GM04503 (cell line): ENCODE results near the gene EXD3.
"Not testable (repeated sequence)": the region's sequence is repeated elsewhere in the genome, so short reads cannot be mapped to it uniquely, and the experiment has no call there.

Experiments used
- DNase-seq: peaks from one replicate; pipeline ENCODE4 v3.0.0-alpha.2; 2012; ENCODE audit warnings: low read depth

EXD3 gene

DNA sequence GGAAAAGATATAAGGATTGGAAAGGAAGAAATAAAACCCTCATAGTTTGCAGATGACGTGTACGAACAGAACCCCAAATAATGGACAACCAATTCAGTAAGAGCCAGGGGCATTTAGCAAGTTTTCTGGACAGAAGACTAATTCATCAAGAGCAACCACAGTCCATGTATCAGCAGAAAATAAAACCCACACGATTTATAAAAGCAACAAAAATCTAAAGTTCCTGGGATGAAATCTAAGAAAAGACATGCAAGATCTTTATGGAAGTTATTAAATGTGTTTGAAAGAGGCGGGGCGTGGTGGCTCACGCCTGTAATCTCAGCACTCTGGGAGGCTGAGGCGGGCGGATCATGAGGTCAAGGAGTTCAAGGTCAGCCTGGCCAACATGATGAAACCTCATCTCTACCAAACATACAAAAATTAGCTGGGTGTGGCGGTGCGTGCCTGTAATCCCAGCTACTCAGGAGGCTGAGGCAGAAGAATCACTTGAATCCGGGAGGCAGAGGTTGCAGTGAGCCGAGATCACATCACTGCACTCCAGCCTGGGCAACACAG, 83.0 kb downstream of the EXD3 start:
- DNase-seq: not testable (repeated sequence)

DNA sequence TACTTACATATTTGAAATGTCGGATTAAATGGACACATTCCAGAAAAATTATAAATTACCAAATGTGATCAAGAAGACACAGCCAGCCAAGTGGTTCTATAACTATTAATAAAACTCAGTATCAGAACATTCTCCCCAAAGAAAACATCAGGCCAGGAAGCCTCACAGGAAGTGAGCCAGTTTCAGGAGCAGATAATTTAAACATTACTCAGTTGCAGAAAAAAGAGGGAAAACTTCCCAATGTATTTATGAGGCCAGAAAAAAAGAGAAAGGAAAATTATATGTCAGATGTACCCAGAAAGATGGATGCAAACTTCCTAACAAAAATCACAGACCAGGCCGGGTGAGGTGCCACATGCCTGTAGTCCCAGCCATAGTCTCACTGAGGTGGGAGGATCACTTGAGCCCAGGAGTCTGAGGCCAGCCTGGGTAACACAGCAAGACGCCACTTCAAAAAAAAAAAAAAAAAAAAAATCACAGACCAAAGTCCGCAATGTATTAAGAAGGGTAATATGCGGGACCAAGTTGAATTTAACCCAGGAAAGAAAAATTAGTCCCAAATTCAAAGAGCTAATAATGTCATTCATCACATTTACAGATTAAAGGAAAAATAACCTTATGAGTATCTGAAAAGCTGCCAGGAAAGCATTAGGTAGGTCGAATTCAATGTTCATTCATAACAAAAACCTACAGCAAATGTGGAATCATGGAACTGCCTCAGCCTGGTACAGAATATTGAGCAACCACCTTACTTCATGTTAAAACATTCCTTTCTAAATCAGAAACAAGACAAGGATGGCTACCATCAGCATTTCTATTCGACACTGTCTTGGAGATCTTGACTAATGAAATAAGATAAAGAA, 83.7 kb downstream of the EXD3 start:
- no peak for DNase-seq

DNA sequence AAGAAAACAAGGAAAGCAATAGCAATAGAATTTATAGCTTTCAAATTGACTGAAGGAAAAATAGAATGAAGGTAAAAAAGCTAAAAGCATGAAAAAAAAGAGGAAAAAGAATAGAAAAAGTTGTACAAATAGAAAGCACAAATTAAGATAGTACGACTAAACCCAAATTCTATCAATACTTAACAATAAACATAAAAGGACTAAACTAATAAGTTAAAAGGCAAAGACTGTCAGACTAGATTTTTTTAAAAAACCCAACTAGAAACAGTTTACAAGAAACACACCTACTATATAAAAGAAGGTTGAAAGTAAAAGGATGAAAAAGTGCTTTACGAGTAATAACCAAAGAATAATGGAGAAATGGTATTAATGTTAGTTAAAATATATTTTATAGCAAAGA, 86.2 kb downstream of the EXD3 start:
- no peak for DNase-seq

DNA sequence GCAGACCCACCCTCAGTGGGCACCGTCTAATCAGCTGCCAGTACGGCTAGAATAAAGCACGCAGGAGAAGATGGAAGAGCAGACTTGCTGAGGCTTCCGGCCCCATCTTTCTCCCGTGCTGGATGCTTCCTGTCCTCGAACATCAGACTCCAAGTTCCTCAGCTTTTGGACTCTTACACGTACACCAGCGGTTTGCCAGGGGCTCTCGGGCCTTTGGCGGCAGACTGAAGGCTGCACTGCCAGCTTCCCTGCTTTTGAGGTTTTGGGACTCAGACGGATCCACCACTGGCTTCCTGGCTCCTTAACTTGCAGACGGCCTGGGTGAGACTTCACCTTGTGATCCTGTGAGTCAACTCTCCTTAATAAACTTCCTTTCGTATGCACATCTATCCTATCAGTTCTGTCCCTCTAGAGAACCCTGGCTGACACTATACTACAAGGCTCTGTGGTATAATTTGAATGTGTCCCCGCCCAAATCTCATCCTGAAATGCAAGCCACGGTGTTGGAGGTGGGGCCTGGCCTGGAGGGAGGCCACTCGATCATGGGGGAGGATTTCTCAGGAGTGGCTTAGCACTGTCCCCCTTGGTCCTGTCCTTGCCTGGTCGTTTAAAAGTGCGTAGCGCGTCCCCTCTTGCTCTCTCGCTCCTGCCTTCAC, 89.8 kb downstream of the EXD3 start:
- DNase-seq: no peak

DNA sequence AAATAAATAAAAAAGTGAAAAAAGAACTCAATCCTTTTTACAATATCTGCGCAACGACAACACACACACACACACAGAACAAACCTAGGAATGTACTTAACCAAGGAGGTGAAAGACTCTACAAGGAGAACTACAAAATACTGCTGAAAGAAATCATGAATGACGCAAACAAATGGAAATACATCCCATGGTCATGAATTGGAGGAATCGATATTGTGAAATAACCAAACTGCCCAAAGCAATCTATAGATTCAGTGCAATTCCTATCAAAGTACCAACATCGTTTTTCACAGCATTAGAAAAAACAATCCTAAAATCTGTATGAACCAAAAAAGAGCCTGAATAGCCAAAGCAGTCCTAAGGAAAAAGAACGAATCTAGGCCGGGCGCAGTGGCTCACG, 91.0 kb downstream of the EXD3 start:
- DNase-seq: no peak

DNA sequence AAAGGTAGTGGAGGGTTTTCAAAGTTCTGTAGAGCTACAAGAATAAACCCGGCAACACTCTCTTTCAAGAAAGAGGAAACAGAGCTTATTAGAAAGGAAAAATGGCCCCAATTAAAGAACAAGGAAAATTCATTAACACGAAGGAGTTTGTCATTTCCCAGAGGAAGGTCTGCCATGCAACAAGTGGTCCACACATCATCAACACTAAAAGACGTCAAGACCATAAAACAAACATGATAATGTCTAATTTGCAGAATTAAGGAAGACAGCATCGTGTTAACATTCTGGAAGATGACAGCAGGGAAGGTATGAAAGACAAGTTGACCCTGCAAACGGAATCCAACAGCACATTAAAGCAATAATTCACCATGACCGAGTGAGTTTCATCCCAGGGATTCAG, 92.3 kb downstream of the EXD3 start:
- no peak for DNase-seq

DNA sequence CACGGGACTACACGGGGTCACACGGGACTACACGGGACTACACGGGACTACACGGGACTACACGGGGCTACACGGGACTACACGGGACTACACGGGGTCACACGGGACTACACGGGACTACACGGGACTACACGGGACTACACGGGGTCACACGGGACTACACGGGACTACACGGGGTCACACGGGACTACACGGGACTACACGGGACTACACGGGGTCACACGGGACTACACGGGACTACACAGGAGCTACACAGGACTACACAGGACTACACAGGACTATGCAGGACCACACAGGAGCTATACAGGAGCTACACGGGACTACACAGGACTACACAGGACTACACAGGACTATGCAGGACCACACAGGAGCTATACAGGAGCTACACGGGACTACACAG, 93.4 kb downstream of the EXD3 start:
- DNase-seq: not testable (repeated sequence)

DNA sequence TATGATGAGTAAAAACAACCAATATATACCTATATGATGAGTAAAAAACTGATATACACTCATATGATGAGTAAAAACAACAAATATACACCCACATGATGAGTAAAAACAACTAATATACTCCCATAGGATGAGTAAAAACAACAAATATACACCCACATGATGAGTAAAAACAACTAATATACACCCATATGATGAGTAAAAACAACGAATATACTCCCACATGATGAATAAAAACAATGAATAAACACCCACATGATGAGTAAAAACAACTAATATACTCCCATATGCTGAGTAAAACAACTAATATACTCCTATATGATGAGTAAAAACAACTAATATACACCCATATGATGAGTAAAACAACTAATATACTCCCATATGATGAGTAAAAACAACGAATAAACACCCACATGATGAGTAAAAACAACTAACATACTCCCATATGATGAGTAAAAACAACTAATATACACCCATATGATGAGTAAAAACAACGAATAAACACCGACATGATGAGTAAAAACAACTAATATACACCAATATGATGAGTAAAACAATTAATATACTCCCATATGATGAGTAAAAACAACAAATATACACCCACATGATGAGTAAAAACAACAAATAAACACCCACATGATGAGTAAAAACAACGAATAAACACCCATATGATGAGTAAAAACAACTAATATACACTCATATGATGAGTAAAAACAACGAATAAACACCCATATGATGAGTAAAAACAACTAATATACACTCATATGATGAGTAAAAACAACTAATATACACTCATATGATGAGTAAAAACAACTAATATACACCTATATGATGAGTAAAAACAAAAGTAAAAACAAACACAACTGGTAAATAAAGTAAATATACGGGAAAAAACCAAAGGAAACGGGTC, 95.1 kb downstream of the EXD3 start:
- DNase-seq: not testable (repeated sequence)

DNA sequence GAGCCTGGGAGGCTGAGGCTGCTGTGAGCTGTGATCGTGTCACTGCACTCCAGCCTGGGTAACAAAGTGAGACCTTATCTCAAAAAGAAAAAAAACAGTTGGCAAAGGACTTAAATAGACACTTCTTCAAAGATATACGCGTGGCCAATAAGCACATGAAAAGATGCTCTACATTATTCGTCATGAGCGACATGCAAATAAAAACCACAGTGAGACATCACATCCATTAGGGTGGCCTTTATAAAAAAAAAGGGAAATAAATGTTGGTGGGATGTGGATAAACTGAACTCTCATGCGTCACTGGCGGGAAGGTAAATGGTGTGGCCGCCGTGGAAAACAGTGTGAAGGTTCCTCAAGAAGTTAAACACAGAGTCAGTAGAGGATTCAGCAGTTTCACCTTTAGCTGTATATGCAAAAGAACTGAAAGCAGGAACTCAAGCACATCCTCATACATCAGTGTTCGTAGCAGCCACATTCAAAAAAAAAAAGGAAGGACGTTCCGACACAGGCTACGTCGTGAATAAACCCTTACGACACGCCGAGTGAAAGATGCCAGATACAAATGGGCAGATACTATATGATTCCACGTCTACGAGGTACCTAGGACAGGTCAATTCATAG, 96.4 kb downstream of the EXD3 start:
- no peak for DNase-seq

DNA sequence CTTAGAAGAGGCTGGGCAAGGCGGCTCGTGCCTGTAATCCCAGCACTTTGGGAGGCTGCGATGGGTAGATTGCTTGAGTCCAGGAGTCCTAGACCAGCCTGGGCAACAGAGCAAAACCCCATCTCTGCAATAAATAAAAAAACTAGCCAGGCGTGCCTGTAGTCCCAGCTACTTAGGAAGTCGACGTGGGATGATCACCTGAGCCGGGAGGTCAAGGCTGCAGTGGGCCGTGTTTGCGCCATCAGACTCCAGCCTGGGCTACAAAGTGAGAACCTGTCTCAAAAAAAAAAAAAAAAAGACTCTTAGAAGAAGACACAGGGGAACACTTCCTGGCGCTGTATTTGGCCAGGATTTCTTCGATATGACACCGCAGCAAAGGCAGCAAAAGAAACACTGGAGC, 97.2 kb downstream of the EXD3 start:
- DNase-seq: no peak

DNA sequence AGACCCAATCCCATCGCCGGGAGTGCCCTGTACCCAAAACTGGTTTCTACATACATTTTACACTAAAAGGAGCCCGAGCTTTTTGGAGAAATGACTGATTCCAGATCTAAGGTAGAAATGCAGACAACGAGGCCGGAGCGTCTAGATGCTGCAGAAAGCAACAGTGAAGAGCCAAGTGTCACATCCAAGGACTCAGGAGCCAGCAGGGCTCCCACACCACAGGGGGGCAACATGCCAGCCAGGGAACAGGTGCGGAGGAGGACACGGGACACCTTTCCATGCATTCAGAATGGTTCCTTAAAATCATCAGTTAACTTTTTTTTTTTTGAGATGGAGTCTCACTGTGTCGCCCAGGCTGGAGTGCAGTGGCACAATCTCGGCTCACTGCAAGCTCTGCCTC, 97.8 kb downstream of the EXD3 start:
- DNase-seq: no peak

DNA sequence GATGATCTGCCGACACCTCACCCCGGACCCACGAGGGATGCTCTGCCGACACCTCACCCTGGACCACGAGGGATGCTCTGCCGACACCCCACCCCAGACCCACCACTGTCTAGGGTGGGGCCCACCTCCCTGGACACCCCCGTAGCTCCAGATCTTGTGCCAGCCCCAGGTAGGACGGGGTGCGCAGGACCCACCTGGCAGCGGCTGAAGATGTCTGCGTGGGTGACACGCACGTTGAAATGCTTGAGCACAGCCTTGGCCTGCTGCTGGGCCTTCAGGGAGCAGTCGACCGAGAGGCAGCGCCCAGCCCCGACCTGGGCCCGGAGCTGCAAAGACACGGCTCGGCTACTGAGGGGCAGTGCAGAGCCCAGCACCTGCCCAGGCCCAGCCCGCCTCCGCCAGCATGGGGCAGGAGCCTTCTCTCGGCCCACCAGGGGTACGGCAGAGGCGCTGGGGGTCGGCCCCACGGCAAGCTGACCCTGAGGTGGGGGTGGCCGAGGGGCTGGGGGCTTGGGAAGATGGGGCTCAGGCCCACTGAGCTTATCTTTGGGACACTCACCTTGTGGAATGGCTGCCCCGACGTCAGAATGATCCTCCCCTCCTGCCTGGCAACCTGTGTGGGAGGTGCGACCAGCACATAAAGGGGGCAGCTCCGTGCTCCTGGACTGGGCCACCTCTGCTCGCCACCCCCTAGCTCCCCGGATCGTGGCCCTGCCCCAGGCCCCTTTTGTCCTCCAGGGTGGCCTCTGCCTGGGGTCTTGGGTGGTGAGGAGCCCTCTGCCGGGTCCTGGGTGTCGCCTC, 99.2 kb downstream of the EXD3 start:
- no peak for DNase-seq

DNA sequence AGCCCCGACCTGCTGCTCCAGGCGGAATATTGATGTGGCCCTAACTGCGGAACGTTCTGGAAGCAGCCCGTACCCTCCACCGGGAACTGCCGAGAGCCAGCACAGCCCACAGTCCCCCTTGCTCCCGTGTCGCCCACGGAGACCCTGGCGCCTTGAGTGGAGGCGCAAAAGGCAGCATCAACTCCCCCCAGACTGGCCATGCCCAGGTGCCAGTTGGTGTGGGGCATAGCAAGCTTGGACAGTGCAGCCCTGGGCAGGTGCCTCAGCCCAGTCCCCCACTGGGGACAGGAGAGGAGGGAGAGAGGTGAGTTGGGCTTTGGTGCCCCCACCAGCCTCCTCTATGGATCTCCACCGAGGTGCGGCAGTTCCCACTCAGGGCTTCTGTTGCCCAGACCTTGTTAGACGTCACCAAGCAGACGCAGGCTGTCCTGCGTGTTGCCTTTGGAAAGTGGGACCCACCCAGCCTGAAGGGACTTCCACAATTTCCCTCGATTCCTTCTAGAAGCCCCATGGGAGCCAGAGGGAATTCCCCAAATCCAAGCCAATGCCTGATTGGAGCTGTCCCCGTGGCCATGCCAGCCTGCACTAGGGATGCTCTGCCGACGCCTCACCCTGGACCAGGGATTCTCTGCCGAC, 101.1 kb downstream of the EXD3 start:
- no peak for DNase-seq

DNA sequence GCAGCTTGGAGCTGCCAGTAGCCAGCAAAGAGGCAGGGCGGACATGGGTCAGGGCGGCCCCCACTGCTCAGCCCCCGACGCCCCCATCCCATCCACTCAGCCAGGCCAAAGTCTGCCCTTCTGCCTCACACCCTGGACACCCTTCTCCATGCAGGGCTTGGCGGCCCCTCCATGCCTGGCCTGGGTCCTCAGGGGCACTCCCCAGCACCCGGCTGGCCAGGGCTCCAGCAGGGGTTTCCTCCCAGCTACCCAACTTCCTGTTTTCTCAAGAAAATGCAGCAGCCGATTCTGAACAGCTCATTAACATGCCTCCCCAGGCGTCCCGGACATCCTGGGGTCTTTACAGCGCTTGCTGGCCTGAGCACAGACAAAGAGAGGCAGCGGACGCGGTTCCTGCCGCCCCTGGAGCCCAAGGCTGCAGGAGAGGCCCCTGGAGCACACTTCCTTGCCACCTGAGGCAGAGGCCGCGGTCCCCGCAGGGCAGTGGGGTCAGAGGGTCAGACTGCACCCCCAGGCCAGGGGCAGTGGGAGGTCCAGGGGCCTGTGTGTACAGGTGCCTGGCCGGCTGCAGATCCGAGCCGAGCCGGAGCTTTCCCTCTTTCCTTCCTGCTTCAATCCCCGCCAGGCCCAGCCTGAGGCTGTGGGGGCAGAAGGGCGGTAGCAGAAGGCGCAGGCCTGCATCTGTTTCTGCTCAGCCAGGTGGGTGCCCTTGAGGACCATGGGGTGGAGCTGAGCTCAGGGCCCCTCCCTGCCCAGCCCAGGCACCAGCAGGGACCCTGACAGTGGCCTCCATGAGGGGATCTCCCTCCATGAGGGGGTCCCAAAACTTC, 102.2 kb downstream of the EXD3 start:
- no peak for DNase-seq

DNA sequence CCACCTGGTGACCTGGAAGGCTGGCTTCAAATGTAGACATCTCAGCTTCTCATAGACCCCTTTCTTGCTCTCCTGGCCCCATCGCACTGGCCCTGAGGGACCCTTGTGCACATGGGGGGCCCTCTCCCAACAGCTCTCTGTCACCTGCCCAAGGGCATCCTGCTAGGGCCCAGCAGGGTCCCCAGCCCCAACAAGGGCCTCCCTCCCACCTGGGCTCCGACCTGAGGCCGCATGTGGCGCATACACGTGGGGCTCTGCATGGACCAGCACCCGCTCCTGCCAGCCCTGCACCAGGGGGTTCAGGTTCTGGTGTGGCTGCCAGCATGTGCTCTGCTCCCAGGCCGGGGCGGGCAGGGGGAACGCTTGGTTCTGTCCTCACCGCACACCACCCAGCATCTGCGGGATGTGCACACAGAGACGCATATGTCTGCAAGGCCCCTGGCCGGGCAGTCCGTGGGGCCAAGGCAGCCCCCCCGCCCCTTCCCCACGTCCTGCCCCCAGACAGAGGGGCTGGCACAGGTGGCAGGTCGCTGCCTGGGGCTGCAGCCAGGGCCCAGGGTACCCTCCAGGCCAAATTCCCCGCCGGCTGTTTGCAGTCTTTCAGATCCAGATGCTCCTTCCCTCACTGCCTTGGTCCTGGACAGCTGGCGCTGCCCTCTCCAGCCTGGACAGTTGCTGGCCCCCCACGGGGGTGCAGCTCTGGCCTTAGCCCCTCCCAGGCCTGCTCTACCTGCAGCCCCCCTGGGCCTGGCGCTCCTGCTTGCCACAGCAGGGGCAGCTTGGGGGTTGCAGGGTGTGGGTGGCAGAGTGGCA, 103.0 kb downstream of the EXD3 start:
- no peak for DNase-seq

DNA sequence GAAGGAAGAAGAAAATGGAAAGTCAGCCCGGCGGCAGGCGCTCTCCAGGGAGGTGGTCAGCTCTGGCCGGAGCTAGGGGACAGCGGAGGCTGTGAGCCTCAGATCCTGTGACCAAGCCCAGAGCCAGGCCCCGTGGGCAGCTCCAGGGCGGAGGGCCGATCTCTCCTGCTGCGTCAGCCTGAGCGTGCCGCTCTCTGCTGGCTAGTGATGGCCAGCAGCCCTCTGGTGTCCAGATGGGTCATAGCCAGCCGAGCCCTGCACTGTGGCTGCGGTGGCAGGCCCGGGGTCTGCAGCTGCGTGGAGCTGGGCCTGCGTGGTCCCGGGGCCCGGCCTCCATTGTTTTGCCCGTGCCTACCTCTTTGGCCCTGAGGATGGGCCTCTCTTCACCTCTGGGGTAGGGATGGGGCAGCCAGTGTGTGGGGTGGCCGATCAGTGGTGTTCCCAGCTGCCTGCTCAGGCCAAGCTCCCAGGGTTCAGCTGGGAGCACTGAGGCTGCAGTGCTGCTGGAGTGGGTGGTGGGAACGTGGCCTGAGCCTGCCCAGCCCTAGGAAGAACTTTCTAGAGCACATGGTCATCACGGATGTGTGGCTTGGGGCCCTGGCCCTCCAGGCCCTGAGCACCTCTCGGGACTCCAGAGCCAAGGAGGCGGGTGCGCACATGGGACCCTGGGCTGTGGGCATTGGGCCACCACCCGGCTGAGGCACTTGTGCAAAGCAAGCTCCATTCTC, 103.8 kb downstream of the EXD3 start:
- peak; percentile 17 for DNase-seq

DNA sequence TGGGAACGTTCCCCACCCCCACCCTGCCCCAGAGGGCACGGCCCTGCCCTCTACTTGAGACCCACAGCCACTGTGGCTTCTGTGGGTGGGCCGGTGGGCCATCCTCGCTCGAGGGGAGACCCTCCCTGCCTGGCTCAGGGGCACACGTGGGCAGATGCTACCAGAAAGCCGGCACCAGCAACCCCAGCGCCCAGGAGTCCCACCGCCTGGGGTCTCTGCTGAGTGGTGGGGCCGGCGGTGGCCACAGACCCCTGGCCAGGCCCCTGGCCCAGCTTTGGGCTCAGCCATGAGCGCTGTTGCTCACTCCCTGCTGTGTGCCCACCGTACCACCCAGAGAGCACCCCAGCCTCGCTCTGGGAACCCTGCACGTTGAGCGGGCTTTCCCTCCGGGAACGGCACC, 104.4 kb downstream of the EXD3 start:
- DNase-seq: no peak
